Fibroblast of lung (primary cell): ENCODE results near the gene RACGAP1.

Source experiments
- EZH2 ChIP-seq: IDR thresholded peaks from 2 replicates; pipeline ENCODE4 v1.5.1; 2012; ENCODE audit warnings: low read length, control low read depth, mild to moderate bottlenecking; ENCODE audit errors: missing control alignments
- TF ChIP-seq, protein P1 (sequence below), 2 donors: IDR thresholded peaks in 1 of 2; conservative IDR thresholded peaks in 1 of 2; 1 replicate in 1 of 2; 2 replicates in 1 of 2; pipeline ENCODE4 v1.5.1; 2011 to 2012; ENCODE audit warnings: low read length in 2 of 2, control low read depth in 1 of 2, inconsistent platforms in 1 of 2, low read depth in 1 of 2, mild to moderate bottlenecking in 1 of 2

DNA sequence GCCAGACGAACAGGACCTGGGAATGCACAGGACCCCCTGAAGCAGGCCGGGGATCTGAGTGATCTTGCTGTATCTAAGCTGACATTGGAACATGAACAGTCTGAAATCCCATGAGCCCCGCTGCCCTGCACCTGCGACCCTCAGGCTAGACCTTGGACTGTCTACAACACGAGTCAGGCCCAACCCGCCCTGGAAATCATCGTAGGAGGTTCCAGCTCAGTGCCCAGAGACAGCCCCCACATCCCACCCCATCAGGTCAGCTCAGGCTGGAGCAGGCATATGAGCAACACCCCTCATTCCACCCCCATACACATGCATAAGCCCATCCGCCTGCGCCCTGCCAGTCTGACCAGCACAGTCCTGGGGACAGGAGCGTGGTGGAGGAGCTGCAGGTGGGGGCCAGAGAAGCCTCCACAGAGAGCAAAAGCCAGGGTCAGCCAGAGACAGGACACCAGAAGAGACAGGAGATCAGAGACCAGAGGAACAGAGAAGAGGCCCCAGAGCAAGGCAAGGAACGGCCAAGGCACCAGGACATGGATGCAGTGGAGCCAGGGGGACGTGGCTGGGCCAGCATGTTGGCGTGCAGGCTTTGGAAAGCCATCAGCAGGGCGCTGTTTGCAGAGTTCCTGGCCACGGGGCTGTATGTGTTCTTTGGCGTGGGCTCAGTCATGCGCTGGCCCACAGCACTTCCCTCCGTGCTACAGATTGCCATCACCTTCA lies 52.5 kb downstream of the RACGAP1 start, which contains the start of gene AQP6:
- TF ChIP-seq, protein P1, sequence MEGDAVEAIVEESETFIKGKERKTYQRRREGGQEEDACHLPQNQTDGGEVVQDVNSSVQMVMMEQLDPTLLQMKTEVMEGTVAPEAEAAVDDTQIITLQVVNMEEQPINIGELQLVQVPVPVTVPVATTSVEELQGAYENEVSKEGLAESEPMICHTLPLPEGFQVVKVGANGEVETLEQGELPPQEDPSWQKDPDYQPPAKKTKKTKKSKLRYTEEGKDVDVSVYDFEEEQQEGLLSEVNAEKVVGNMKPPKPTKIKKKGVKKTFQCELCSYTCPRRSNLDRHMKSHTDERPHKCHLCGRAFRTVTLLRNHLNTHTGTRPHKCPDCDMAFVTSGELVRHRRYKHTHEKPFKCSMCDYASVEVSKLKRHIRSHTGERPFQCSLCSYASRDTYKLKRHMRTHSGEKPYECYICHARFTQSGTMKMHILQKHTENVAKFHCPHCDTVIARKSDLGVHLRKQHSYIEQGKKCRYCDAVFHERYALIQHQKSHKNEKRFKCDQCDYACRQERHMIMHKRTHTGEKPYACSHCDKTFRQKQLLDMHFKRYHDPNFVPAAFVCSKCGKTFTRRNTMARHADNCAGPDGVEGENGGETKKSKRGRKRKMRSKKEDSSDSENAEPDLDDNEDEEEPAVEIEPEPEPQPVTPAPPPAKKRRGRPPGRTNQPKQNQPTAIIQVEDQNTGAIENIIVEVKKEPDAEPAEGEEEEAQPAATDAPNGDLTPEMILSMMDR (conservative IDR thresholded peaks at IDR 0.05 in 1 of 2, IDR thresholded peaks at IDR 0.05 in 1 of 2; ENCODE audit: low read depth in 1 of 2, low read length in 2 of 2), result no peak
- TF ChIP-seq EZH2, result no peak
